ENCODE measurements around the gene CELSR1. TPM values are rescaled to one million over a fixed set of nuclear protein-coding genes. Genes with fewer than 3 reads are reported as not detected.

Gene CELSR1
- total and polyA plus RNA-seq, 7 donors: 0.09 to 0.39 (median 0.18) TPM

- peak in 1 of 2 donors; percentile 47 for DNase-seq
- WGBS, 3 donors: 72 to 82% (median 77%) methylated on average over 11 of the region's 11 CpGs
Measured at GRCh38 chr22:46512039-46512370, 25.4 kb downstream of the CELSR1 start.

GRCh38 chr22:46511151-46512038 is 26.0 kb downstream of the CELSR1 start:
- no peak for TF ChIP-seq CTCF (IDR thresholded peaks at IDR 0.05)
- no peaks in the 10 kb centered on the region for H3K9me3 ChIP-seq
- no peak overlapping the region for H3K27ac ChIP-seq
- DNase-seq: peak in 1 of 2 donors; percentile 44
- 66 to 72% (median 71%) methylated on average over 20 of the region's 20 CpGs for WGBS, 3 donors
- intact Hi-C loops (cut with DNase I): no loop called here
- H3K27me3 ChIP-seq (ENCODE audit: insufficient read depth in 3 of 3, low read length in 2 of 3): peaks cover 0 to 13% (median 3%) of the 10 kb centered on the region in 3 donors
- peak in 1 of 4 donors; percentile 24 for ATAC-seq
- no peak overlapping the region for H3K4me3 ChIP-seq
- no peaks in the 10 kb centered on the region for H3K4me1 ChIP-seq
- H3K36me3 ChIP-seq (ENCODE audit: insufficient read depth in 1 of 2, low read depth in 1 of 2): no peaks in the 10 kb centered on the region

More at GRCh38 chr22:46512039-46512370, 25.4 kb downstream of the CELSR1 start:
- H3K36me3 ChIP-seq (ENCODE audit: insufficient read depth in 1 of 2, low read depth in 1 of 2): no peaks in the 10 kb centered on the region
- no peaks in the 10 kb centered on the region for H3K4me1 ChIP-seq
- H3K27me3 ChIP-seq (ENCODE audit: insufficient read depth in 3 of 3, low read length in 2 of 3): peaks cover 0 to 13% (median 3%) of the 10 kb centered on the region in 3 donors
- no peaks in the 10 kb centered on the region for H3K9me3 ChIP-seq
- TF ChIP-seq CTCF (IDR thresholded peaks at IDR 0.05): no peak
- H3K27ac ChIP-seq: no peak overlapping the region
- intact Hi-C loops (cut with DNase I): no loop called here
- H3K4me3 ChIP-seq: no peak overlapping the region
- no peak for ATAC-seq

GRCh38 chr22:46509416-46510089 is 27.9 kb downstream of the CELSR1 start:
- Histone ChIP-seq H3K27ac (no peak overlapping the region), H3K4me3 (no peak overlapping the region), H3K9me3 (no peaks in the 10 kb centered on the region), H3K27me3 (ENCODE audit: insufficient read depth in 3 of 3, low read length in 2 of 3) (peaks cover 0 to 10% (median 3%) of the 10 kb centered on the region in 3 donors), H3K36me3 (ENCODE audit: insufficient read depth in 1 of 2, low read depth in 1 of 2) (no peaks in the 10 kb centered on the region), H3K4me1 (no peaks in the 10 kb centered on the region)
- ATAC-seq: no peak
- TF ChIP-seq CTCF (IDR thresholded peaks at IDR 0.05): no peak
- intact Hi-C loops (cut with DNase I): no loop called here
- WGBS, 3 donors: 82 to 86% (median 85%) methylated on average over 16 of the region's 16 CpGs
- no peak for DNase-seq

GRCh38 chr22:46508491-46508999 is 28.9 kb downstream of the CELSR1 start:
- 28 to 38% (median 34%) methylated on average over 20 of the region's 20 CpGs for WGBS, 3 donors
- no peak for TF ChIP-seq CTCF (IDR thresholded peaks at IDR 0.05)
- no peak for DNase-seq
- intact Hi-C loops (cut with DNase I): no loop called here
- no peaks in the 10 kb centered on the region for H3K36me3 ChIP-seq (ENCODE audit: insufficient read depth in 1 of 2, low read depth in 1 of 2)
- H3K4me1 ChIP-seq: no peaks in the 10 kb centered on the region
- no peaks in the 10 kb centered on the region for H3K9me3 ChIP-seq
- H3K27me3 ChIP-seq (ENCODE audit: insufficient read depth in 3 of 3, low read length in 2 of 3): peaks cover 0 to 15% (median 3%) of the 10 kb centered on the region in 3 donors
- H3K27ac ChIP-seq: no peak overlapping the region
- H3K4me3 ChIP-seq: no peak overlapping the region
- no peak for ATAC-seq
